GM18502 (cell line): ENCODE measurements around the gene RNF181.
"Not testable (repeated sequence)": the region's sequence is repeated elsewhere in the genome, so short reads cannot be mapped to it uniquely, and the experiment has no call there.

Experiments
- ATAC-seq: cut with Tn5 transposase; IDR thresholded peaks from one replicate; pipeline ENCODE4 v1.9.1; 2021; ENCODE audit warnings: mild to moderate bottlenecking; ENCODE audit not compliant: unreplicated experiment, poor library complexity

Gene RNF181

DNA sequence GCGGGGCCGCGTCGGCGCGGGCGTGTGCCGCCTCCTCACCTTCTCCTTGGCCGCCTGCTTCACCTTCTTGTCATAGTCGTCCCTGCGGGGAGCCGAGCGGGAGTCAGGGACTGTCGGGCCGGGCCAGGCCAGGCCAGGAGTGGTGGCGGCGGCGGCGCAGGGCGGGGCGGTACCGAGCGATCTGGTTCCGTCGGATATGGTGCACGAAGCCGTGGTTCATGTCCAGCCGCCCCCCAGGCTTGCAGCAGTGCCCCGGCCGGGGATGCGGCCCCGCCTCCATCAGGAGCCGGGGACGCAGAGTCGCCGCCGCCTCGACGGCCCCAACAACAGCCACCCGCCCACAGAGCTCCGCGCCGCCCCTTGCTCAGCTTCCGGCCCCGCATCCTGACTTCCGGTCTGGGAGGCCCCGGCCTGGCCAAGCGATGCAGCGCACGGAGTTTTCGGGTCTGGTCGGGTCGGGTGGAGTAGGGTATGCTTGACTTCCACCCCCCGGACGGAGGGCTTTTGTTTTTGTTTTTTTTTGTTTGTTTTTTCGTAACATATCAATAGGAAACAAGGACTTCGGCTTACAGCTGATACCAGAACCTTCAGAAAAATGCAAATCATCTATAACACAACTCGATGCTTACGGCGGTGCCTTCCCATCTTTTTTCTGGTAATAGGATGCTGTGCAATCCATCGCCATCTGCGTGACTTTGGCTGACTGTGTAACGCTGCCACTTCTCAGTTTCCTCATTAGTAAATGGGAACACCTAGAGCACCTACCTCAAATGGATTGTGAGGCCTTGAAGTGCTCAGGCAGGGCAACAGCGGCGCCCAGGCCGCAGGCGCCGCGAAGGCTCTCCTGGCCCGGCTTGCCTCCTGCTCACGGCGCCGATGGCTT is 16.4 kb downstream of the RNF181 start, which contains the start of gene C2orf68:
TSS of gene C2orf68 (minus strand) at position 362 of the 883 bp plus-strand sequence. CDS start at position 280, 82 bp downstream.
- peak; percentile 78 for ATAC-seq

DNA sequence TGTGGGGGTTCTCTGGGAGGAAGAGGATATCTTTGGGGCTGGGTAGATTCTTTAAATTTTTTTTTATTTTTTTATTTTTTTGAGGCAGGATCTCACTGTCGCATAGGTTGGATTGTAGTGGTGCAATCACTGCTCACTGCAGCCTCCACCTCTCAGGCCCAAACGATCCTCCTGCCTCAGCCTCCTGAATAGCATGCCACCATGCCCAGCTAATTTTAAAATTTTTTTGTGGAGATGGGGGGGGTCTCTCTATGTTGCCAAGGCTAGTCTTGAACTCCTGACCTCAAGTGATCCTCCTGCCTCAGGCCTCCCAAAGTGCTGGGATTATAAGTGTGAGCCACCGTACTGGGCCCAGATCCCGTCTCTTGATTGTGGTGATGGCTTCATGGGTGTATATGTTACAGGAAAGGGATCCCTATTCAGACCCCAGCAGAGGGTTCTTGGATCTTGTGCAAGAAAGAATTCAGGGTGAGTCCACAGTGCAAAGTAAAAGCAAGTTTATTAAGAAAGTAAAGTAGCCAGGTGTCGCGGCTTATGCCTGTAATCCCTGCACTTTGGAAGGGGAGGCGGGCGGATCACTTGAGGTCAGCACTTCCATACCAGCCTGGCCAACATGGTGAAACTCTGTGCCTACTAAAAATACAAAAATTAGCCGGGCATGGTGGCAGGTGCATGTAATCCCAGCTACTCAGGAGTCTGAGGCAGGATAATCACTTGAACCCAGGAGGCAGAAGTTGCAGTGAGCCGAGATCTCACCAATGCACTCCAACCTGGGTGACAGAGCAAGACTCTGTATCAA is 18.4 kb downstream of the RNF181 start:
- ATAC-seq, result no peak

DNA sequence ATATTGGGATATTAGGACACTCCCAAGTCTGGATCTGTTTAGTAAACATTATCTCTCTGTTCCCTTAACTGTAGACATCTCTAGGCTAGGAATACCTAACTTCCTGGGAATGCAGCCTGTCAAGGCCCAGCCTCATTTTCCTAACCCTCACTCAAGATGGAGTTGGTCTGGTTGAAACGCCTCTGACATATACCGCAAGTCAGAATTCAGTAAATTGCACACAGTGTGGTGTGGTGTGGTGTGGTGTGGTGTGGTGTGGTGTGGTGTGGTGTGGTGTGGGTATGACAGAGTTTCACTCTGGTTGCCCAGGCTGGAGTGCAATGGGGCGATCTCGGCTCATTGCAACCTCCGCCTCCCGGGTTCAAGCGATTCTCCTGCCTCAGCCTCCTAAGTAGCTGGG is 19.2 kb downstream of the RNF181 start:
- ATAC-seq, result not testable (repeated sequence)

DNA sequence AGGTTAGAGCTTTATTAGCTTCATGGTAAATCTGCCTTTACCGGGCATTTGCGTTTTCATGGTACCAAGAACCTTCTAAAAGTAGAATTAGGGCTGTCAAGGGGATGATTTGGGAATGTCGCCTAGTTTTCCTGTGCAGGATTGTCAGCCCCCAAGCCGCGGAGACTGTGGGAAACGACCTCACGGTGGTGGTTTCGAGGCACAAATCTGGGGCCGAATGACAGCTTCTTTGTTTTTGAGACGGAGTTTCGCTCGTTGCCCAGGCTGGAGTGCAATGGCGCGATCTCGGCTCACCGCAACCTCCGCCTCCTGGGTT is 19.8 kb downstream of the RNF181 start:
- ATAC-seq, result no peak

GRCh38 chr2:85617723-85618122 is 22.2 kb downstream of the RNF181 start:
- not testable (repeated sequence) for ATAC-seq

DNA sequence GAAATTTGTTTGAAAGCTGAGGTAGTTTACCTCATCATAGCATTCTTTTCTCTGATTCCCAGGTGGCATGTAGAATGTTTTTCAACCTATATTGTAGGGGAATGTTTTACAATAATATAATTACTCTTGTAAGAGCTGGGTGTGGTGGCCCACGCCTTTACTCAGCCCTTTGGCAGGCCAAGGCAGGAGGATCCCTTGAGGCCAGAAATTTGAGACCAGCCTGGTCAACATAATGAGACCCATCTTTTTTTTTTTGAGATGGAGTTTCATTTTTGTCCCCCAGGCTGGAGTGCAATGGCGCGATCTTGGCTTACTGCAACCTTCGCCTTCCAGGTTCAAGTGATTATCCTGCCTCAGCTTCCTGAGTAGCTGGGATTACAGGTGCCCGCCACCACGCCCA is 24.1 kb downstream of the RNF181 start:
- no peak for ATAC-seq

GRCh38 chr2:85621338-85621737 is 25.8 kb downstream of the RNF181 start:
- no peak for ATAC-seq

- ATAC-seq, result no peak
These were observed 28.4 kb downstream of the RNF181 start for GRCh38 chr2:85623991-85624390.

DNA sequence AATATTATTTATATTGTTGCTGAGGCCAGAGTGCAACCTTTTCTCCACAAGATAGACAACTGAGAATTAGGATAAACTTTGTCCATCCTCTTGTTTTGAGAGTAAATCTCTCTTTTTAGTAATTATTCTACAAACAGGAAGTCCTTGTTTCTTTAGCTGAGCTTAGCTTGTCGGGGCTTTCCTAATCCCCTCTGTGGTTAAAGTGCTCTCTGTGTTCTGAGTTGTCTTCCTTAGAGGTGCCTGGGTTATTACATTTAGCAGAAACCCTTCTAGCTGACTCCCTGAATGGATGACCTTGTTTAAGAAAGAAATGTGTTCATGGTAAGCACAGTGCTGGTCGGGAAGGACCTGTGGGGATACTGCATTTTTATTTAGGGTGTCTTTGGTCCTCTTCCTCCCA is 33.1 kb downstream of the RNF181 start:
- peak; percentile 79 for ATAC-seq

DNA sequence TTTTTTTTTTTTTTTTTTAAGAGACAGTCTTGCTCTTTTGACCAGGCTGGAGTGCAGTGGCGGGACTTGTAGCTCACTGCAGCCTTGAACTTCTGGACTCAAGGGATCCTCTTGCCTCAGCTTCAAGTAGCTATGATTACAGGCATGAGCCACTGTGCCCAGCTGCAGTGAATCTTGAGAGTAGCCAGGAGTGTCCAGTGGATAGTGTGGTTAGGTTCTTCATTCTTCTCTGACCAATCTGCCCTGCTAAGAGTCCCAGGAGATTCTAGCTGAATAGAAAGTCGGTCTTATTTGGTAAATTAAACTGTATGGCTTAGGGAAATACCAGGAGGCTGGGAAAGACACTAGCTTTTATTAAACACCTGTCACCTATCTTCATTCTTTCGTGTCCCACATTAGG is 35.8 kb downstream of the RNF181 start:
- ATAC-seq, result no peak

DNA sequence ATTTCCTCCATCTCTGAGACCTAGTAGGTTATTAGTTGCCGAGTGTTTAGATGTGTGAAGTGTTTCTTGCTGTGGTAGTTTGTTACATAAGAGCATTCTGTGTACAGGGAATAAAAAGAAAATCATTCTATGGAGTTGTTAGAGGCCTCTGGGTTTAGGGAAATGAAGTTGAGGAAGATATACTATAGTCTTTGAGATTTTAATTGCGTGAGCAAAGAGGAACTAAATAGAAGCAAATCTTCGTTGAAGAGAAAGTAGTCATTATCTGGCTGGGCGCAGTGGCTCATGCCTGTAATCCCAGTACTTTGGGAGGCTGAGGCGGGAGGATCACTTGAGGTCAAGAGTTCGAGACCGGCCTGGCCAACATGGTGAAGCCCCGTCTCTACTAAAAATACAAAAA is 39.5 kb downstream of the RNF181 start:
- no peak for ATAC-seq

- no peak for ATAC-seq
These were observed 40.1 kb downstream of the RNF181 start for GRCh38 chr2:85635636-85636035.

DNA sequence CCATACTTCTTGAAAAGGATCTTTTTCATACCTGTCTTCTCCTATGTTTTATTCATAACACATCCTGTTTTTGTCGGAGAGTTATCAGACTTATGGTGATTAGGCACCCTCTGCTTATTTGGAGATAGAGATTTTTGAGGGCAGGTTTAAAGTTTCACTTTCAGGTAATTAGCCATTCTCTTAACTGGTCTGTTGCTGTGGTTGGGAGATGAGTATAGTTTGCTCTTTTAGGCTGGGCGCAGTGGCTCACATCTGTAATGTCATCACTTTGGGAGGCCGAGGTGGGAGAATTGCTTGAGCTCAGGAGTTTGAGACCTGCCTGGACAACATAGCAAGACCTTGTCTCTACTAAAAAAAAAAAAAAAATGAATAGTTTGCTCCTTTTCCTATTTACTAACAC is 47.2 kb downstream of the RNF181 start:
- ATAC-seq, result no peak

DNA sequence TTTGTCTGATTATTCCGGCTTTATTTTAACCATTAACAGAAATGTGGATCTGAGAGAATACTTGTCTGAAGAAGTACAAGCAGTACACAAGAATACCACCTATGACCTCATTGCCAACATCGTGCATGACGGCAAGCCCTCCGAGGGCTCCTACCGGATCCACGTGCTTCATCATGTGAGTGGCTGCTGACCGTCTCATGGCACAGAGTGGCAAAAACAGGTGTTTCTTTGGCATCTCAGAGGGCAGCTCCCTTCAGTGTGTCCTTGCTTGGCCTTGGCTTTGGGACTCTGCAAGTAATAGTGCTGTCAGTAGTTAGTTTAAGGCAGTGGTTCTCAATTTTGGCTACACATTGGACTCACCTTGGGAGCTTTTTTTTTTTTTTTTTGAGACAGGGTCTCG is 49.4 kb downstream of the RNF181 start:
- no peak for ATAC-seq

GRCh38 chr2:85646166-85646565 is 50.6 kb downstream of the RNF181 start:
- no peak for ATAC-seq
